HG02588 (cell line): ENCODE data around the gene SERINC5.
"Not testable (repeated sequence)": the region's sequence is repeated elsewhere in the genome, so short reads cannot be mapped to it uniquely, and the experiment has no call there.

ENCODE experiments used
- ATAC-seq: cut with Tn5 transposase; IDR thresholded peaks from one replicate; pipeline ENCODE4 v1.9.1; 2021; ENCODE audit warnings: mild to moderate bottlenecking, moderate library complexity; ENCODE audit not compliant: unreplicated experiment

Gene SERINC5

DNA sequence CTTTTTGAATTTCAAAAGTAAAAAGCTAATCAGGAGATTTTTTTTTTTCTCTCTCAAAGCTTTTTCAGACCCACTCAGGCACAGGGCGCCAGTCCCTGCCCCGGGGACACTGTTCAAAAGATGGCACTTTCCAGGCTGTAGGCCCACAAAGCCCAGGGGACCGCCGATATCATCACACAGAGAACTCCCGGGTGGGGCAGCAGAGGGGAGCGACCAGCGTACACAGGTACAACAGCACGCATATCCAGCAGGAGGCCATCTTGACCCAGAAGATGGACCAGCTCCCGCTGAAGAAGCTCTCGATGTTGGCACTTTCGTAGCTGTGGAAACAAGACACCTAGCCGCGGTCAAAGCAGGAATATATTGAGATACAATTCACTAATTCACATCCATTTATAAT is 112.4 kb downstream of the SERINC5 start:
- no peak for ATAC-seq

DNA sequence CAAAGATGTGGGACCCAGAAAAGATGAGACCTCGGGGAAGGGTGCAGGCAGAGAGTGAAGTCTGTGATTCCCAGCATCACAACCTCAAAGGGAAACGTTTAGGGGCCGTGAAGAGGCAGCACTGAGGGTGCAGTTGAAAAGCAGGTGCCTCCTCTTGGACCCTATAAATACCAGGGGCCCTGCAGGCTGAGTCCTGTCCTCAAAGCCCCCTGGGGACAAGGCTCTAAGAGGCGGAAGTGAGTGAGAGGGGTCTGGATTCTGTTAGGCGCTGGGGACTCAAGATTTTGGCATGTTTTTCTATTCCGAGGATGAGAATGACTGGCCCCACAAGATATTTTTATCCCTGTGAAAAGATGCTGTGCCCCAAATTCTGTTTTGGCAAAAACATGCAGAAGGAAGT is 112.9 kb downstream of the SERINC5 start:
- no peak for ATAC-seq

DNA sequence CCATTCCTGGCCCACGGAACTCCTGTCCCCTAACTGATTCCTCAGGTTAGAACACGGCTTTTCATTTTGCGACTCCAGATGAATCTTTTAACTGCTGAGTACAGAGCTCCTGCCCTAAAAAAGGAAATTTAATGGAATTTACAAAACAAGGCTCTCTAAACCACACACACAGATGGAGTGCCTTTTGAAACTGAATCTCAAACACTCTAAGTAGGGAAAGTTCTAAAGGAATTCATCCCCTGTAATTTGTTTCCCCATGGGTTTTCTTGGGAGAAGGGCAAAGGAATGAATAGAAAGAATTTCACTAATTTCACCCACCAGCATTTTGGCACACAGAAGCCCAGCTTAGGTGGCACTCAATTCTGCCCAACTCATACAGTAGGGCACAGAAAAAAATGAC is 114.2 kb downstream of the SERINC5 start:
- no peak for ATAC-seq

DNA sequence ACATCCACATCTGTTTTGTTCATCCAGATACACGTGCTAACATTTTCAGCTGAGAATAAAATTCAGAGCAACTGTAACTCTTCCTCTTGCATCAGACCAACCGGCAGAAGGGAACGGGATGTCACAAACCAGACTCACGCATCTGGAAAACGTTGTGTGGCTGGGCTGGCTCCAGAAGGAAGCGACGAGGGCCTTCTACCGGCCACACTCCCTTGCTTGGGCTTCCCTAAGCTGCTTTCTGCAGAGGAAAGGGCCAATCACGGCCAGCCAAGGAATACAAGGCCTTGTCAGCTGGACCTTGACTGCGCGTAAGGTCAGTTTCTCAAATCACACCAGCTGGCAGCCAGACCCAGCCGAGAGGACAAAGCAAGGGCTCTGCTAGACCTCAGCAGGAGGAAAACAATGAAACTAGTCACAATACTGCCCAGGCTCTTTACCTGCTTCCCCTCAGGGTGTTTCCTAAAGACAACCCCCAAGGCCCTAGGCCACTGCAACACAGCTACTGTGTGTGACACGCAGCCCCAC is 114.6 kb downstream of the SERINC5 start:
- no peak for ATAC-seq

DNA sequence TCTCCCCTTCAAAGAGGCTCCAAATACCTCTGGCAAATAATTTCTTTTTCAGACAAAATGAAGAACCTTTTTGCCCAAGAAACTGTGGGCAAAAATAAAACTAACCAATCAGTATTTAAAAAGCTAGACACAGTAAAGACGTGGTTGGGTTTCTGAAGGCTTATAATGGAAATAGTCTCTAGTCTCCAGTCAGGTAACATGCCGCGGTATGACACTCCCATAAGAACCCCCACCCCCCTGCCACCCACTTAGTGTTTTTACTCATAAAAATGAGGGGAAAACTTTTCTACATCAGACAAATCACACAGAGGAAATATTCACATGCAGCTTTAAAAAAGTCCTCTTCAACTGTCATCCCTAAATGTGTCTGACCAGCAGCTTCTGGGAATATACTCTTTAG is 115.4 kb downstream of the SERINC5 start:
- ATAC-seq: no peak

DNA sequence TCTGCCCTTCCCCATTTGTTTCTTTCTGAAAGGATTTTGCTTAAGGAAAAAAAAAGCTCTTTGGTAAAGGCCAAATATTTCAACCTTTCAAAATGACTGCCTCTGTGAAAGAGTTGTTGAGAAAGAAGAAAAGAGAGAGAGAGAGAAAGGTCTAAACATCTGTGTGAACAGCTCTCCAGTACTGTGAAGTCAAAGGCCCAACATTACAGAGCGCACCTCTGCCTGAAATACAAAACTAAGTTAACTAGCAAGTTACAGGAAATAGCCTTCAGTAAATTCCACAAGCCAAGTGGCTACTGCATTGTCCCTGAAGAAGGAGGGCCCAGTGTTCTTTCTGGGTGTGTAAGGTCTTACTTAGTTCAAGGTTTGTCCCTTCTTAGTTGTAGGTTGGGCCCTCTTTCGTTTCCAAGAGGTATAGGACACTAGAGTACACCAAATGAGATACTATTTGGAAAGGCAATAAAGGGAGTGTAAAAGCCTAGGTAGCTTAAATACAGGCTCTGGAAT is 116.3 kb downstream of the SERINC5 start:
- ATAC-seq: no peak

DNA sequence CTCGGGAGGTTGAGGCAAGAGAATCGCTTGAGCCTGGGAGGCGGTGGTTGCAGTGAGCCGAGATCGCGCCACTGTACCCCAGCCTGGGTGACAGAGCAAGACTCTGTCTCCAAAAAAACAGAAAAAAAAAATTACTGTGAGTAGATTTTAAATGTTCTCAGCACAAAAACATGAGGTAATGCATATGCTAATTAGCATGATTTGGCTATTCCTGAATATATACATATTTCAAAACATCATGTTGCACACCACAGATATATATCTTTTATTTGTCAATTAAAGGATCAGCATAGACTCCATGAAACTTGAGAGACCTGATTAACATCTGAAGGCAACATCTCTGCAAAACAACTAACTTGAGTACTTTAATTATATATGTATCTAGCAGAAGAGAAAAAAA is 117.4 kb downstream of the SERINC5 start:
- no peak for ATAC-seq

DNA sequence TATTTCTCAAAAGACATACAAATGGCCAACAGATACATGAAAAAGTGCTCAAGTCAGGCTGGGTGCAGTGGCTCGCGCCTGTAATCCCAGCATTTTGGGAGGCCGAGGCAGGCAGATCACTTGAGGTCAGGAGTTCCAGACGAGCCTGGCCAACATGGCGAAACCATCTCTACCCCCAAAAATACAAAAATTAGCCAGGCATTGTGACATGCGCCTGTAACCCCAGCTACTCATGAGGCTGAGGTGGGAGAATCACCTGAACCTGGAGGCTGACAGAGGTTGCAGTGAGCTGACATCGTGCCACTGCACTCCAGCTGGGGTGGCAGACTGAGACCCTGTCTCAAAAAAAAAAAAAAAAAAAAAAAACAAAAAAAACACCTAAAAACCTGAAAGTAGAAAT is 119.0 kb downstream of the SERINC5 start:
- ATAC-seq: not testable (repeated sequence)

DNA sequence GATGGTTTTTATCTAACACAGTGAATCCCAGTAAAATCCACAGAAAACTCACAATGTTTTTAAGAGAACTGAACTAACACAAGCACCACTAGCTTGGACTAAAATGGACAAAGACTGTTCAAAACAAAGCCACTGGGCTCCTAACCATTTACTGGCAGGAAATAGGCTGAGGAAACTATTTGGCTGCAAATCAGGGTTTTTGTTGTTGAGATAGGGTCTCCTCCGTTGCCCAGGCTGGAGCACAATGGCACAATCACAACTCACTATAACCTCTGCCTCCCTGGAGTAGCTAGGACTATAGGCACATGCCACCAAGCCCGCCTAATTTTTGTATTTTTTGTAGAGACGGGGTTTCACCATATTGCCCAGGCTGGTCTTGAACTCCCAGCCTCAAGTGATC is 121.0 kb downstream of the SERINC5 start:
- no peak for ATAC-seq

DNA sequence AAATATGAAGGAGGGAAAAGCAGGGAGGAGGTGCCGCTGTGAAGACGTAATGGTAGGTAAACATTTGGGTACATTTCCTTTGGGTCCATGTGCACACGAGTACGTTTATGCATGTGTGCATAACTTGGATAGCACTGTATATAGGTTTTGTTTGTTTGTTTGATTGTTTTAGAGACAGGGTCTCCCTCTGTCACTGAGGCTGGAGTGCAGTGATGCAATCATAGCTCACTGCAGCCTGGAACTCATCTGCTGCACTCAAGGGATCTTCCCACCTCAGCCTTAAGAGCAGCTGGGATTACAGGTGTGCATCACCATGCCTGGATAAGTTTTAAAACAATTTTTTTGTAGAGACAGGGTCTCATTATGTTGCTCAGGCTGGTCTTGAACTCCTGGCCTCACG is 126.7 kb downstream of the SERINC5 start:
- ATAC-seq: no peak

DNA sequence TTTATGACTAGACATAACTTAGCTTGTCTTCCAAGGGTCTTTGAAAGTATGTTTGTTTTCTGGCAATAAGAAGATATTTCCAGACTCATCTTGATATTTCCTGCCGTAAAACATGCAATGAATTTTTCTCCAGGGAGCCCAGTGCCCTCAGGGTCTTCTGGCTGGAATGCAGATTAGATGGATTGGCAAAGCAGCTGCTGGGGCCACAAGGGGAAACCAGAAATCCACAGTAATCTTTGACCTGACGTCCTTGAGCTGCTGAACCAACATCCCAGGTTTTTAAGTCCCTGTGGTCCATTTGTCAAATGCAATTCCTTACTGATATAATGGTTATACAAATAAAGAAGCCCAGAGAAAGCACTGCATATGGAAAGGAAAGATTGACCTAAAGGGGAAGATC is 127.7 kb downstream of the SERINC5 start:
- no peak for ATAC-seq

DNA sequence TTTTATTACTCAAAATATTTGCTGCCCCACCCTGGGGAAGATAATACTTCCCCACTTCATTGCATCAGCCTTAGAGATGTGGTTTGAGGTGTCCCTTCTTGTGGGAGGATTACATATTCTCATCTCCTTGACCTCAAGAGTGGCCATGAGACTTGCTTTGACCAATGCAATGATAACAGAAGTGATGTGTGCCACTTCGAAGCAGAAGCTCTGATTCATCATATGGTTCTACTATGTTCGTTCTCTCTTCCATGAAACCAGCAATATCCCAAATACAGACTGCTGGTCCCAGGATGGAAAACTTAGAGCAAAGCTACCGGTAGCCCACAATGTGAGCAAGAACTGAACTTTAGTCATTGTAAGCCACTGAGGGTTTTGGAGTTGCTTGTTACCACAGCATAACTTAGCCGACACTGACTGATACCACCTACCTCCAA is 128.7 kb downstream of the SERINC5 start:
- ATAC-seq: no peak

DNA sequence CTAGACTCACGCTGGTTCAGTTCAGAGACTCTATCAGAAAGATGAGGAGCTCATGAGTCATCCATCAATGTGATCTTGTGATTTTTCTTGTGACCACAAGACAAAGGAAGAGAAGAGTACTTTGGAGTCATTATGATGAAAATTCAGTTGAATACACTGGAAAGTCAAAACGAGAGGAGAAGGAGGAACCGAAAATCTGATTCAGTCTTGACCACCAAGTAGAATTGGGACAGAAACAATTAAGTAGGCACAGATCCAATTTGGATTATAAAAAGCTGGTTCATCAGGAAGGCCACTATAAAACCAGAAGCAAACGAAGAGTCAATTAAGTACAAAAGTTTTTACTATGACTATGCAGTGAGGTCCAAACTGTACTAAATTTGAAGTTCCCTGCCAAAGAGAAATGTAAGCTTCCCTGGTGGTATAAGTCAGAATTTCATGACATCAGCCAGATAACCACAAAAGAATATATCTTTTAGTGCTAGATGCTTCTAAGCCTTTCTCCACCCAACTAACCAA is 129.8 kb downstream of the SERINC5 start:
- peak; percentile 55 for ATAC-seq

DNA sequence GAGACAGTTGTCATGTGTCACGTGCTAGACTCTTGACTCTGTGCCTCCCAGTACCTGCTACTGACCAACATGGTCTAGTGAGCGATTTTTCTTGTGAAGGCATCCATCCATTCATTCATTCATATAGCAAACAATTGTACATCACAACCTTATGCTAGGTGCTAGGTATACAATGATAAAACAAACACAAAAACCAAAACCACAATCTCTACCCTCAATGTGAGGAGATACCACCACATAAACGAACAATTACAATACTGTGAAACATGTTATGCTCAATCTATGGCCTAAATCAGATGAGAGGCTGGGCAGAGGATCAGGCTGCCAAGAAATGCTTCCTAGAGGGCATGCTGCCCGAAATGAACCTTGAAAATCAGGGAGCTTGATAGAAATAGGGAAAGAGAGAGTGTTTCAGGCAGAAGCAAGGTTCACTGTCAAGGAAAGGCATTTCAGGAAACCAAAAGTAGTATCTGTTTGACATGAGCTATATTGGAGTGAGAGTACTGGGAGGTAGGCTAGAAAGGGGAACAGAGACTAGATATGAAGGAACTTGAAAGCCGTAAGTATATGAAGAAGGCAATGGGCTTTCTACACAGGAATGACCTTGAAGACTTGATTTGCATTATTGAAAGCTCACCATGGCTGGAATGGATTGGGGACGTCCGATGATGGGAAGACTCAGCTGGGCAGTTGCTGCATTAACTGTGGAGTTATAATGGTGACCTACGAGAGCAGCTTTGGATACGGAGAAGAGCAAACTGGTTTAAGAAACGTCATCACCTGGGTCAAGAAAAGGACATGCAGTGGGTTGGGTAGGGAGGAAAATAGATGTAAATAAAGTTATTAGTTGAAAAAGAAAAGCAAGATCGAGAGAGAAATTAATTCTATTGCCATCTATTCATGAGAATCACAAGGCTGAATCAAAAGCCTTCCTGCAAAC is 130.6 kb downstream of the SERINC5 start:
- ATAC-seq: peak; percentile 73

DNA sequence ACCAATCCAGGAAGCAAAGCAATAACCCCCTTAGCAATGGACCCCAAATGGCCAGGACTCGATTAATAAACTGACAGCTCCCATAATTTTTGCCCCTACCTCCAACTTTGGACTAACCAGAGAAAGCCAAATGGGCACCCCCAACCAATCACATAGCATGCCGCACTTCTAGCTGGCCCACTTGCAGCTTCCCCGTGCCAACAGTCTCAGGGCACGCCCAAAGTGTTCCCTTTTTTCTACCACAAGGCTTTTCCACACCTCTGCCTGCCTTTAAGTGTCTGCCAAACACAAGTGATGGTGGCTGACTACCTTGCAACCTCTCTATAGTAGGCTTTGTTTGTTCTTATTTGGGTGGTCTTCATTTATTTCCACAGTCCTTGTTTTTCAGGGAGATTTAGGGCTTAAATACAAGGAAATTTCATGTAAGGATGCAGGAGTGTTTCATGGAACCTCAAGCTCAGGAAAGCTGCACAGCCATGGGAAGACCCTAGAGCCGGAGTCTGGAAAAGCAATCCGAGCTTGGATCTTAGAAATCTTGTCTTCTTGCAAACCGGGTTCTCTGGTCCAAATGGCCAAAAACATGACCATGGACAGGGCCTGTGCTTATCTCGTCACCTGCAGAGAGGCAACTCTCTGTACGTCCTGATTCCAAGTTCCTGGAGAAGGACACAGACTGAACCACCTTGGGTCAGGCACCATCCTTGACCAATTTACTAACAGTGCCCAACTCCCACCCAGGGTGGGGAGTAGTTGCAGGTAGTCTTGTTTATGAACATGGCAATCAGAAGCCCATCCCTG is 131.5 kb downstream of the SERINC5 start:
- no peak for ATAC-seq

DNA sequence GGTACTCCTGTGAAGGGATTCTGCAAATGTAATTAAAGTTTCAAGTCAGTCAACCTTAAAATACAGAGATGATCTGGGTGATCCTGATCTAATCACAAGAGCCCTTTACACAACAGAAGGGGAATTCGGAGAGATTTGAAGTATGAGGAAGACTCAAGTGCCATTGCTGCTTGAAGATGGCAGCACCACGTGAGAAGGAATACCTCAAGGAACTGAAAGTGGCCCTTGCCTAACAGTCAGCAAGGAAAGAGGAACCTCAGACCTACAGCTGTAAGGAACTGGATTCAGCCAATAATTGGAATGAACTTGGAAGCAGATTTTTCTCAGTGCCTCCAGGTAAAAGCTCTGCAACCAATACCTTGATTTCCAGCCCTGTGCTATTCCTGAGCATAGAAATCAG is 133.3 kb downstream of the SERINC5 start:
- ATAC-seq: no peak

DNA sequence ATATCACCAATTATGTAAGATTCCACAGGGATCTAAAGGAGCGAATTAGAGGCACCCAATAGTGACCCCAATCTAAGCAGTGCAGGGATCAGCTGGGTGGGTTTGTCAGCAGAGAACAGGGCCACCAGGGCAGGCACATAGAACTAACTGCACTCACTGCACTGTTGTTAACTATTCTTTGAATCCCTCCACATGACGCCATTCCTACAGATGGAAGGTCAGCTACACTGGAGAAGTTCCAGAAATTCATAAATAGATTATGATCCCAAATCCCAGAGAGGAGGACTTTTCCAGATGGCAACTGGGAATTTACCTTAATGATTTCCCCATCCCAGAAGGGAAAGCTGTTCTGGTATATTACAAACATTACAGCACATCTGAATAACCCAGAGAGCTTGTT is 136.5 kb downstream of the SERINC5 start:
- no peak for ATAC-seq

DNA sequence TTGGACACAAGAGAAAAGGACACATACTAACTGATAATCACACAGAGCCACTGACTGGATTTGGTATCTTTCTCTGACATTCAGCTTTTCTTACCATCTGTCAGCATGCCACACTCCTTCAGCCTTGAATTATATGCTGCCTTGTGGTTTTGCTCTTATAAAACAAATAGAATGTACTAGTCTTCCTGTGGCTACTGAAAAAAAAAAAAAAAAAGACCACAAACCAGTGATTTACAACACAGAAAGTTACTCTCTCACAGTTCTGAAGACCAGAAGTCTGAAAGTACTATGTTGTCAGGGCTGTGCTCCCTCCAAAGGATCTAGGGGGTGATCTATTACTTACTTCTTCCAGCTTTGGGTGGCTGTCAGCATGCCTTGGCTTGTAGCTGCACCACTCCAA is 138.4 kb downstream of the SERINC5 start:
- ATAC-seq: no peak

DNA sequence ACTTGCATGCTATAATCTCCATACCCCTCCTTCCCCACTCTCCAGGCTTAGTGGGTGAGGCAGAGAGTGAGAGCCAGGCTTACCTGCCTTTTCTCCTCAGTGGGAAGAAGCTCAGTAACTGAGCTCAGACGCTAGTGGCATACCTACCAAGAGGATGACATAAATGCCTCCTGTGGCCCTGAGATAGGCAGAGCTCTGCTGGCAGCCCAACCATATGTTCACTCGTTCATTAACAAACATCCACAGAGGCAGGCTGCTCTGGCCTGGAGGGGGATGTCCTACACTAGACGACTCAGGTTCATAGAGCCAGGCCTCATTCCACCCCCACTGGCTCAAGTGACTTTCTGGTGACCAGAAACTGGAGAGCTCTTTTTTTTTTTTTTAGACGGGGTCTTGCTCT is 139.4 kb downstream of the SERINC5 start:
- no peak for ATAC-seq

DNA sequence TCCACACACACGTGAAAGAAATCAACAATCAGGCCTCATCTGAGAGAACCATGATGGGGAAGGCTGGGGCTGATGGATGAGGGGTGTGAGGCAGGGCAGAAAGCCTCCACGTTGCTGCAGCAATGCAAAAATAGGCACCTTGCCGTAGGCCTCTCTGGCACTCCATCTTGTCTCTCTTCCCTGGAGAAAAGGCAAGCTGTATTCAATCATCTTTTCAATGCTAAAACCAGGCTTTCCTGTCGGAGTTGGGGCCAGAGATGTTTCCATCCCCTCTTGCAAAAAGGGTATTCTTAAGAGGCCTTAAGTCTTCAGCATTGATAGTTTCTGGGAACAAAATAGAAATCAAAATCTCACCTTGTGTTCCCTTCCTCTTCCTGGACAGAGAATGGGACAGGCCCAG is 139.8 kb downstream of the SERINC5 start:
- ATAC-seq: no peak

DNA sequence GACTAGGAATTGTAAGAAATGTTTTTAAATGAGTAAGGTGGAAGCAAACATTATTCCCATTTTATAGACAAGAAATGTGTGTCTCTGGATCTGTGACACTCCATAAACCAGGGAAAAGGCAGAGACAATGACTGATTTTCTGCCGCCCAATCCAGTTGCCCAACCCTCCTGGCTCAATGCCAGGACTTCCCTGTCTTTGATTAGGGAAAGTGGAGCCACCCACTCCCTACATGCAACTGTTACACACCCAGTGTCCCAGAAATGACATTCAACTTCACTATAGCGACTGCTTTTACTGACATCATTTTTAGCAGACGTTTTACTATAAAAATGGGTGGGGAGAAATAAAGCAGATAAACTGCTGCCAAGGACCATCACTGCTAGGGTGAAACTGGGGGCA is 141.0 kb downstream of the SERINC5 start:
- no peak for ATAC-seq
